HepG2 (cell line): ENCODE data around the gene ETV6. TPM values are rescaled to one million over a fixed set of nuclear protein-coding genes. Genes with fewer than 3 reads are reported as not detected.

Source experiments
- ATAC-seq: fragments of 200-7000 bp; cut with Tn5 transposase; 3 replicates; pipeline ENCODE4 v1.9.1; 2020; ENCODE audit warnings: mild to moderate bottlenecking, moderate library complexity
- BruUV-seq: library from RNA; stranded (reverse); fragments of 400-500 nt; replicated peaks from 2 replicates; lab custom pipeline; 2021; lab: Mats Ljungman, UMichigan
- CTCF ChIA-PET: fragments of 300-600 bp; formaldehyde crosslinking; extraction: SDS; loops from one replicate; lab custom pipeline; 2021; ENCODE audit warnings: low total read pairs, inconsistent platforms, low intra/inter-chr PET ratio; lab: Yijun Ruan, JAX
- POLR2A ChIA-PET: fragments of 350-600 bp; sonication (Branson Sonifier 250); formaldehyde crosslinking; loops from one replicate; lab custom pipeline; 2020; ENCODE audit warnings: antibody characterized with exemption, inconsistent platforms; lab: Yijun Ruan, JAX
- DNase-seq: peaks from one replicate; pipeline ENCODE4 v3.0.0-alpha.2; 2015; ENCODE audit warnings: low spot score
- FAIRE-seq: peaks from 3 replicates; lab custom pipeline; 2011; peaks lifted over from hg19 to GRCh38; lab: Jason Lieb, UNC
- H2AFZ ChIP-seq: one replicate; pipeline ENCODE4 v1.6.1; 2011; ENCODE audit warnings: low read length, inconsistent platforms
- H3K27ac ChIP-seq: fragments of 300-600 bp; 3 replicates; pipeline ENCODE4 v1.8.0; 2011; ENCODE audit warnings: mixed run types, mild to moderate bottlenecking, mixed read lengths, low read length, inconsistent platforms; ENCODE audit not compliant: insufficient read depth; ENCODE audit errors: extremely low read length
- H3K27me3 ChIP-seq, 2 experiments: fragments of 200-600 bp in 1 of 2; 2 replicates in 1 of 2; 3 replicates in 1 of 2; pipeline versions ENCODE4 v1.6.0 to v1.8.0; 2011; ENCODE audit warnings: low read length in 2 of 2, mild to moderate bottlenecking in 2 of 2, moderate library complexity in 2 of 2, inconsistent platforms in 1 of 2; ENCODE audit not compliant: insufficient read depth in 2 of 2, control insufficient read depth in 1 of 2
- H3K36me3 ChIP-seq, 2 experiments: fragments of 200-600 bp in 1 of 2; replicated peaks in 1 of 2; 2 replicates in 1 of 2; 3 replicates in 1 of 2; pipeline versions ENCODE4 v1.5.1 to v1.8.0; 2011; ENCODE audit warnings: low read length in 2 of 2, inconsistent platforms in 1 of 2; ENCODE audit not compliant: insufficient read depth in 2 of 2, control insufficient read depth in 1 of 2
- H3K4me1 ChIP-seq: 2 replicates; pipeline ENCODE4 v1.5.1; 2012; ENCODE audit warnings: low read length, inconsistent platforms; ENCODE audit not compliant: insufficient read depth
- H3K4me2 ChIP-seq: 2 replicates; pipeline ENCODE4 v1.6.0; 2011; ENCODE audit warnings: low read depth, low read length, inconsistent platforms
- H3K4me3 ChIP-seq, 3 experiments: fragments of 200-600 bp in 1 of 3; sonication (generic), shearing (Covaris generic) in 1 of 3; replicated peaks in 1 of 3; 2 replicates each; pipeline ENCODE4 v1.5.1; 2011 to 2016; ENCODE audit warnings: low read length in 3 of 3, inconsistent platforms in 2 of 3, low read depth in 2 of 3, mild to moderate bottlenecking in 2 of 3, control low read depth in 1 of 3, mixed read lengths in 1 of 3; ENCODE audit not compliant: insufficient read depth in 1 of 3
- H3K79me2 ChIP-seq: one replicate; pipeline ENCODE4 v1.6.1; 2011; ENCODE audit warnings: low read length, inconsistent platforms; ENCODE audit not compliant: insufficient read depth
- H3K9ac ChIP-seq: 2 replicates; pipeline ENCODE4 v1.6.0; 2011; ENCODE audit warnings: mild to moderate bottlenecking, low read depth, low read length, inconsistent platforms; ENCODE audit not compliant: insufficient read depth
- H3K9me3 ChIP-seq: 2 replicates; pipeline ENCODE4 v1.5.1; 2012; ENCODE audit warnings: mild to moderate bottlenecking, low read length
- H4K20me1 ChIP-seq: 2 replicates; pipeline ENCODE4 v1.6.0; 2011; ENCODE audit warnings: inconsistent platforms, mild to moderate bottlenecking, low read length, moderate library complexity; ENCODE audit not compliant: insufficient read depth
- CREBL2 ChIP-seq: sonication (generic); formaldehyde crosslinking; IDR thresholded peaks from 2 replicates; pipeline ENCODE4 v1.8.1; 2023; ENCODE audit warnings: missing genetic modification reagents, mild to moderate bottlenecking, borderline replicate concordance
- ETV5 ChIP-seq: IDR thresholded peaks from 2 replicates; pipeline ENCODE4 v1.6.1; 2018; ENCODE audit warnings: missing biosample characterization, missing genetic modification reagents, inconsistent platforms, borderline replicate concordance
- HDAC1 ChIP-seq: sonication (generic); formaldehyde crosslinking; IDR thresholded peaks from 2 replicates; pipeline ENCODE4 v1.5.1; 2020; ENCODE audit warnings: mild to moderate bottlenecking, missing genetic modification reagents
- ZIK1 ChIP-seq: sonication (generic); formaldehyde crosslinking; IDR thresholded peaks from 2 replicates; pipeline ENCODE4 v1.5.0; 2020; ENCODE audit warnings: mild to moderate bottlenecking, low read depth, missing genetic modification reagents, borderline replicate concordance
- WGBS: methylation state at CpG from one replicate; pipeline ENCODE4 v1.1.6; 2017; ENCODE audit warnings: low lambda C conversion rate; 5-methylcytosine and 5-hydroxymethylcytosine counted together
- in situ Hi-C: cut with HindIII; loops from 2 replicates; pipeline ENCODE4 v1.10.0; 2017; ENCODE audit warnings: low pct_unique_long_range_greater_than_20kb; ENCODE audit not compliant: extremely low pct_ligation_motif_present
- intact Hi-C: fragments of 100-400 bp; cut with micrococcal nuclease; formaldehyde crosslinking; loops from one replicate; pipeline ENCODE4 v1.10.0; 2022; ENCODE audit not compliant: unreplicated experiment
- polyA plus RNA-seq, 8 experiments: library from polyadenylated mRNA; depleted of rRNA in 3 of 8; stranded (reverse) in 7 of 8; unstranded in 1 of 8; fragments of >200 nt; fragmentation: Illumina TruSeq in 4 of 8; extraction: Trizol in 4 of 8; gene quantifications; 2 replicates each; pipeline versions ENCODE4 v1.2.1 to v1.2.3, GENCODE V29; 2011 to 2016; ENCODE audit warnings: low read depth in 4 of 8, missing spikeins in 1 of 8, mixed read lengths in 1 of 8; ENCODE audit not compliant: insufficient read depth in 1 of 8
- total RNA-seq, 5 experiments: library from RNA; depleted of rRNA; stranded (reverse); fragments of >200 nt; fragmentation: Illumina TruSeq; extraction: Trizol; gene quantifications; 2 replicates each; pipeline ENCODE4 v1.2.3, GENCODE V29; 2016; ENCODE audit warnings: low read depth in 1 of 5

ETV6 gene
- total and polyA plus RNA-seq, 2 of the 13 experiments (the other 11 are each of a cell fraction or from before 2014, with no cell fraction given), result 2.2 to 3.0 TPM

- ATAC-seq, result no peak
- H3K27me3 ChIP-seq, result peaks cover 0 to 8% of the 10 kb centered on the region in 2 experiments; a peak in 1 of 5 replicates
- no peak overlapping the region for H2AFZ ChIP-seq
- H3K4me1 ChIP-seq, result peaks cover 7% of the 10 kb centered on the region; the same call in 1 of the 2 replicates
- no peak for FAIRE-seq
- no peak overlapping the region for H3K4me2 ChIP-seq
- H3K36me3 ChIP-seq, result no peaks in the 10 kb centered on the region
- no peaks in the 10 kb centered on the region for H4K20me1 ChIP-seq
- BruUV-seq, result no TSS peak
- H3K9me3 ChIP-seq, result no peaks in the 10 kb centered on the region
- no peaks in the 10 kb centered on the region for H3K79me2 ChIP-seq
- H3K27ac ChIP-seq, result no peak overlapping the region
- TF ChIP-seq HDAC1 (CRISPR knock-in tag) (no peak), ZIK1 (no peak), CREBL2 (CRISPR knock-in tag) (no peak)
- DNase-seq, result no peak
- H3K4me3 ChIP-seq, result no peak overlapping the region
- no peak overlapping the region for H3K9ac ChIP-seq
- 19% methylated on average over 9 of the region's 9 CpGs for WGBS
- ChIA-PET CTCF (no interaction called here), POLR2A (no interaction called here)
- in situ Hi-C loops, result no loop called here
- intact Hi-C loops, result loop anchor here (10.0 kb wide), 1 partner anchor 133 kb away; no protein-coding TSS in a partner anchor
Observed at GRCh38 chr12:11901701-11902524, 252.4 kb downstream of the ETV6 start.

DNA sequence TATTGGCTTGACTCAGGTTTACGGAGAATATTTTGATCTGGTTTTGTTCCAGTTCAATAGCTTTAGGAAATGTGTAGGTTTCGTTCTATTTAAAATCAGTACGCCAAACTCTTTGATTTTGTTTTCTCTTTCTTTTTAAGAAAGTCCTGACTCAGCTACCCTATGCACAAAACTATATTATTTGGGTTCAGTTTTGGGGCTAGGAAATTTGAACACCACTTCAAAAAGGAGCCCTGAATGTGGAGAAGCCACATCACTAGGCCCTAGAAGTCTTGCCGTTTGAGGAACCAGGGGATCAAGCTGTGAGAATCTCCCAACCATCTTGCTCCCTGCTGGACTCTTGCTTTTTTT is 253.0 kb downstream of the ETV6 start:
- no peak for DNase-seq
- CTCF ChIA-PET, result no interaction called here
- WGBS, result 79% methylated on average over 4 of the region's 4 CpGs
- no peak overlapping the region for H2AFZ ChIP-seq
- no TSS peak for BruUV-seq
- peaks cover 0 to 8% of the 10 kb centered on the region in 2 experiments; a peak in 1 of 5 replicates for H3K27me3 ChIP-seq
- no peaks in the 10 kb centered on the region for H3K9me3 ChIP-seq
- H3K79me2 ChIP-seq, result no peaks in the 10 kb centered on the region
- no peak overlapping the region for H3K4me2 ChIP-seq
- FAIRE-seq, result no peak
- TF ChIP-seq ETV5 (CRISPR knock-in tag), result no peak
- TF ChIP-seq, all 625 proteins: peak for 0
- ATAC-seq, result no peak
- in situ Hi-C loops, result no loop called here
- Histone ChIP-seq H3K4me3 (no peak overlapping the region), H3K36me3 (no peaks in the 10 kb centered on the region), H3K4me1 (peaks cover 7% of the 10 kb centered on the region; the same call in 1 of the 2 replicates), H3K9ac (no peak overlapping the region), H3K27ac (no peak overlapping the region), H4K20me1 (no peaks in the 10 kb centered on the region)
- POLR2A ChIA-PET, result no interaction called here
- intact Hi-C loops, result loop anchor here (10.0 kb wide), 1 partner anchor 132 kb away; no protein-coding TSS in a partner anchor
